HK-2 (cell line): ENCODE results near the gene CC2D1A.

Experiments used
- DNase-seq: peaks from one replicate; pipeline ENCODE4 v3.0.0-alpha.2; 2018; ENCODE audit not compliant: unreplicated experiment

CC2D1A gene

GRCh38 chr19:13980340-13980739, 74.3 kb downstream of the CC2D1A start:
- no peak for DNase-seq
